ENCODE measurements around the gene ANO2.

- no peak for TF ChIP-seq POLR2A (IDR thresholded peaks at IDR 0.05; ENCODE audit: extremely low read depth, insufficient read length)
- no peak for TF ChIP-seq MAX (IDR thresholded peaks at IDR 0.05; ENCODE audit: low read depth, low read length)
- TF ChIP-seq CTCF (IDR thresholded peaks at IDR 0.05; ENCODE audit: low read depth, low read length): no peak
These were observed 373.9 kb downstream of the ANO2 start for GRCh38 chr12:5571115-5571514.

All from NB4 (cell line).